ENCODE measurements around the gene CEP192.

CEP192 gene

DNA sequence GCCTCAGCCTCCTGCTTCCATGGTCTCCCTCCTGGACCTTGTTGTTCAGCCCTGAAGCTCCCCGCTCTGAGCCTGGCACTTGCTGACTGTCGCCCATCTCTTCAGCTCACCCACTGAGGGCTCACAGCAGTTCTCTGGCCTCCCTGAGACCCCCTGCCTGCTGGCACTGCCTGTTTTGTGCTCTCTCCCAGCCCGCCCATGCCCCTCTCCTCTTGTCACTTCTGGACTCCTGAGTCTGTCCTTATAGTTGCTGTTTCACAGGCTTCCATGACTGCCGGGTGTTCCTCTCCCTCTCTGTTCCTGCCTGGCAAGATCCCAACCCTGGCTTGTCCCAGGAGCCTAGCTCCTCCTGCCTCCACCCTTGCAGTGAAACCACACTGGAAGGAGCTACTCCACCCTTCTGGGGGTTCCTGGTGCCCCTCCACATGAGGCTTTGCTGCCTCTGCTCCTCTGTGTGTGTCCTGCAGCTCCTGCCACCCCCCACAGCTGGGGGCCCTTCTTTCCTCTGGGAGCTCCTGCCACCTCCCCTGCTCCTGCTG, 110.6 kb downstream of the CEP192 start:
- DNase-seq (ENCODE audit: low read depth in 2 of 2), result no peak

DNA sequence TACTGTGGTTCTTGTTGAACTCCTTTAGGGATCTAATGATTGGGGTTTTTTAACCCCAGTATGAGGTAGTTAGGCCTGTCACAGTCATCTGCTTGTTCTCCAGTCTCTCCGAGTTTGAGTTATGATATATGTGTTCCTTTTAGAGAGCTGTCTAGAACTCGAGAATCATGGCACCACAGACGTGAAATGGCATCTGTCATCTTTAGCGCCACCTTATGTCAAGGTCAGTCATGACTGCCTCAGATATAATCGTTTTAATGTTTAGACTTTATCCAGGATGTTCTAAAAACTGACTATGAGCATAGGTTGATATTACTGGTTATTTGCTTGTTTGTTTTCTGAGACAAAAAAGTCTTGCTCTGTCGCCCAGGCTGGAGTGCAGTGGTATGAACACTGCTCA, 112.2 kb downstream of the CEP192 start:
- DNase-seq (ENCODE audit: low read depth in 2 of 2), result no peak

DNA sequence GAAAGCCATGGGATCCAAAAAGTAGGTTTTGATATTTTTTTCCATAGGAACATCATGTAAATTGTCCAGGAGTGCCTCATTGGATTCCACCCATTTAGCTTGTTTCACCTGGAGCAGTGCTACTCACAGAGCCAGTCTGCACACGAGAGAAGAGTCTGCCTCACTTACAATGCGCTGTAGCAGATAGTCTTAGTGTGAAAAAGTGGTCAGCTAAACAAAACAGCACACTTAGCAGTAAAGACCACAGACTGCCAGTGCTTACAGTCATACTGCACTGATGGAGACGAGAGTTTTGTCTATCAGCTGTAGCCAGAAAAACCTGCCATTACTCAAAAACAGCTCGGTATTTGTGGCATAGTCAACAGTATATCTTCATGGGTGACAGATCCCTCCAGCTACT, 113.9 kb downstream of the CEP192 start:
- no peak for DNase-seq (ENCODE audit: low read depth in 2 of 2)

DNA sequence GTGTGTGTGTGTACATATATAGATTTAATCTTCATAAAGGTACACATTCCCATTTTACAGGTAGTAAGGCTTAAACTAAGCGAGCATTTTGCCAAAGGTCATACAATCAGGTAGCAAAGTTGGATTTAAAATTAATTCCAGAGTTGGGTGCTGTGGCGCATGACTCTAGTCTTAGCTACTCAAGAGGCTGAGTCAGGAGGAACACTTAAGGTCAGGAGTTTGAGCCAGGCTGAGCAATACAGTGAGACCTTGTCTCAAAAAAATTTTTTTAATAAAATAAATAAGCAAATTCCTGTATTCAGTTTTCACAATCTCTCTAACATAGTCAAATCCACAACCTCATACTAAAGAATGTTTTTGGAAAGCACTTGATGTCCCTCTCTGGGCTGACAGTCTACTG, 115.9 kb downstream of the CEP192 start:
- DNase-seq (ENCODE audit: low read depth in 2 of 2), result no peak

DNA sequence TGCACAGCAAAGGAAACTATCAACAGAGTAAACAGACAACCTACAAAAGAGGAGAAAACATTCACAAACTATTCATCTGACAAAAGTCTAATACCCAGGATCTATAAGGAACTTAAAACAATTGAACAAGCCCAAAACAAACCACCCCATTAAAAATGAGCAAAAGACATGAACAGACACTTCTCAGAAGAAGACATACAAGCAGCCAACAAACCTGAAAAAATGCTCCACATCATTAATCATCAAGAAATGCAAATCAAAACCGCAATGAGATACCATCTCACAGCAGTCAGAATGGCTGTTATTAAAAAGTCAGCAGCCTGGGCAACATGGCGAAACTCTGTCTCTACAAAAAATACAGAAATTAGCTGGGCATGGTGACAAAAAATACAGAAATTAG, 117.2 kb downstream of the CEP192 start:
- DNase-seq (ENCODE audit: low read depth in 2 of 2), result no peak

DNA sequence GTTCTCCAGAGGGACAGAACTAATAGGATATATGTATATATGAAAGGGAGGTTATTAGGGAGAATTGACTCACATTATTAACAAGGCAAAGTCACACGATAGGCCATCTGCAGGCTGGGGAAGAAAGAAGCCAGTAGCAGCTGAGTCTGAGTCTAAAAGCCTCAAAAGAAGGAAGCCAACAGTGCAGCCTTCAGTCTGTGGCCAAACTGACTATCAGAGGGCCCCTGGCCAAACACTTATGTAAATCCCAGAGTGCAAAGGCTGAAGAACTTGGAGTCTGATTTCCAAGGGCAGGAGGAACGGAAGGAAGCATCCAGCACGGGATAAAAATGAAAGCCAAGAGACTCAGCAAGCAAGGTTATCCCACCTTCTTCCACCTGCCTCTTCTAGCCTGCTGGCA, 119.4 kb downstream of the CEP192 start:
- no peak for DNase-seq (ENCODE audit: low read depth in 2 of 2)

DNA sequence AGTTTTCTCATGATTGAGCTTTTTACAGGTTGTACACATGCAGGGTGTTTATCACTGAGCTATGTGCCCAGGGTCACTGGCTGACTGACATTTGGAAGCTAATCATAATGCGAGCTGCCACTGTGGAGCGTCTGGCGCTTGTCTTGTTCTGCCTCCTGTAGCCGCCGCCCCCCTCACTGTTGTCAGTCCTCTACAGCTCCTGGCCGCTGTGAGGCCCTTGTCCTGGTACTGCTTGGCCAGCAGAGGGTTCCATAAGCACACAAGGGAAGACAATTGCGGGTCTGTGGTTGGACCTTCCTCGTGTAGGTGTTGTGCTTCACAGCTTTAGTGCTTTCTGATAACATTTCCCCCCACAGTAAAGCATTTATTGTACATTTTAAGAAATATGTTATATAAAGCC, 121.8 kb downstream of the CEP192 start:
- DNase-seq (ENCODE audit: low read depth in 2 of 2), result no peak

DNA sequence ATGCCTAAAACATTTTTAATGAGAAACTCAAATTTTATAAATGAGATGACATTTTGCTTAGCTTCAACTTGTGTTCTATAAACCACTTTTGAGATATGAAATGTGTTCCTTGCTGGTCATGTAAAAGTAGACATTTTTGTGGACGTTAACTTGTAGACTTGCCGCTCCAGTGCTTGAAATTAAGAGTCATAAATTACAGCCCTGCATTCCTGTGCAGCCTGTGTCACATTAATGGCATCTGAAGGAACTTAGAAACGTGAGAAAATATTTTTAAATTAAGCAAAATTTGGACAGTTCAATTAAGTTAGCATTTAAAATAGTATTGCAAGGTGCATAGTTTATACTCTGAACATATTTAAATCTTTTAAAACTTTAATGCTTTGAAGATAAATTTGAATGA, 129.1 kb downstream of the CEP192 start:
- DNase-seq (ENCODE audit: low read depth in 2 of 2), result no peak

DNA sequence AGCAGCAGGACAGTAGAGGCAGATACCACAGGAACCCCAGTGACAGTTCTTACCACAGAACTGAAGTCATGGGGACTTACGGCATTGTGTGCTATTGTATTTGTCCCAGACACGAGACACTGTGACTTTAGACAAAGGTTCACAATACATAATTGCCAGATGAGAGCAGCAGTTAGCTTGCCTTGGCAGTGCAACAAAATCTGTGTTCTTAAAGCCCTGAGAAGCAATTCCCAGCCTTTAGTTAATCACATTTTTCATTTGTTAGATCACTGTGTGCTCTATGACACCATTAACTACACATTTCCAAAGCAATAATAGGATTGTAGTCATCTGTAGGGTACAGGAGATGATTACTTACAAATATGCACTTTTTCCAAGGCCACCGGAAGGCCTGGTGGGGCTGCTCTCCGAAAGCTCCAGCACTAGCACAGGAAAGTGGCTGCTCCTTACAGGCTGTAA, 129.8 kb downstream of the CEP192 start:
- DNase-seq (ENCODE audit: low read depth in 2 of 2), result no peak

DNA sequence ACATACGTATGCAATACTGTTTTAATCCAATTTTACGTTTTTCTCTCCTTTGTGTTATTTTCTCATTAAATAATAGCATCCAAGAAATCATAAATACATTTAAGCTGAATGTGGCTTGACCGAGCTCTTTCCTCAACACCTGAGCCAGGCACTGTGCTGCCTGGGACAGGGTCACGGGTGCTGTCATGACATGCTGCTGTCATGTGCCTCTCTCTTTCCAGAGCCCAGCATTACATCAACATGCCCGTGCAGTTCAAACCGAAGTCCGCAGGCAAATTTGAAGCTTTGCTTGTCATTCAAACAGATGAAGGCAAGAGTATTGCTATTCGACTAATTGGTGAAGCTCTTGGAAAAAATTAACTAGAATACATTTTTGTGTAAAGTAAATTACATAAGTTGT, 133.2 kb downstream of the CEP192 start:
- no peak for DNase-seq (ENCODE audit: low read depth in 2 of 2)

DNA sequence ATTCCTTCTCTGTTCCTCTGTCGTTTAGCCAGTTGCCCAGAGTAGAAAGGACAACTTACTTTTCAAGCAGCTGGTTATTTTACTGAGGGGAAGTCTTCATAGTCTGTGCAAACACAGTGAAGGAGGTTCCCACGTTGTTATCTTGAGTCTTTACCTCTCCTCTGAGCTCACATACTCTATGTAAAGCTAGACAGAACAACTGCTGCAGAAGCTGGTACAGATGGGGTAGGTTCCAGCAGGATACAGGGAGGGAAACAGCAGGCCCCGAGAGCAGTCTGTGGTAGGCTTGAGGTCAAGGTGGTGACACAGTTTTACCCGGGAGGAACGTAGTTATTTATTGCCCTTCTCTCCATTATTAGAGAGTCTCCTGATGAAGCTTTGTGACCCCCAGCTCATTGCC, 134.0 kb downstream of the CEP192 start:
- no peak for DNase-seq (ENCODE audit: low read depth in 2 of 2)

DNA sequence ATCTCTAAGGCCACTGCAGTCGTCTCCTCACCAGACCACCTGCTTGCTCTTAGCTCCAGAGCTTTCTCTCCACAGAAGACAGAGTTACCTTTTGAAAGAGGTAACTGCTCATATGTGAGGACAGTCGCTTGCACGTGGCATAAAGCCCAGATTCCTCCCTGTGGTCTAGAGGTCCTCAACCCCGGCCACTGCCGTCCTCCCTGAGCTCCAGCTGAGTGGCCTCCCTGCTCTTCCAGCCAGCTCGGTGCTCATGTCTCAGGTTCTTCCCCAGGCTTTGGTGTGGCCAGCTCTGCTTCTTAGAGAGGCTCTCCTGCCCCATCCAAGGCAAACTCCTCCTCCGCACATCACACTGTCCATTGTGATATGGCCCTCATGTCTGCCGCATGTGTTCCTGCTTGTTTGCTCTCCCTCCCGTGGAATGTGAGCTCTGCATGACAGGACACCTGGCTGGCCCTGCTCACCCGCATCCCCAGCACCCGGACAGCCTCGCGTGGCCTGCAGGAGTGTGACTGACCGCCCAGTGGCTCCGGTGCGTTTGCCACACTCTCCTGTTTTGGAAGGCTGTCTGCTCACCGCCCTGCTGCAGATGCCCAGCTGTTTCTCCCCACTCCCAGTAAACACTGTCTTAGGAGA, 135.9 kb downstream of the CEP192 start:
- no peak for DNase-seq (ENCODE audit: low read depth in 2 of 2)

DNA sequence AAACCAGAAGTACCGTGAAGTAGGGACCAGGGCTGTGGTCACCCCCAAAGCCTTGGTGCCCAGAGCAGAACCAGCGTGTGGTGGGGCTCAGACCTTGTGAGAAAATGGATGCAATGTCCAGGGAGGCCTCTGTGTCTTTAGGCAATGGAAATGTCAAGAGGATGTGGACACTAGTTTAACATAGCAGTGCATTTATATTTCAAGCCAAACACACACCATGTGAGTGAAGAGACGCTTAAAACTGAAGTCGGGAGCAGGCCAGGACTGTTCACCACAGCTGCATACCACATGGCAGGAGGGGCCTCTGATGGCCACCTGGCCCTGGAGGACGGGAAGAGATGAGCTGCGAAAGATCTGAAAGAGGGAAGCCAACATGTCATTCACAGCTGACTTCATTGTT, 140.1 kb downstream of the CEP192 start:
- no peak for DNase-seq (ENCODE audit: low read depth in 2 of 2)

DNA sequence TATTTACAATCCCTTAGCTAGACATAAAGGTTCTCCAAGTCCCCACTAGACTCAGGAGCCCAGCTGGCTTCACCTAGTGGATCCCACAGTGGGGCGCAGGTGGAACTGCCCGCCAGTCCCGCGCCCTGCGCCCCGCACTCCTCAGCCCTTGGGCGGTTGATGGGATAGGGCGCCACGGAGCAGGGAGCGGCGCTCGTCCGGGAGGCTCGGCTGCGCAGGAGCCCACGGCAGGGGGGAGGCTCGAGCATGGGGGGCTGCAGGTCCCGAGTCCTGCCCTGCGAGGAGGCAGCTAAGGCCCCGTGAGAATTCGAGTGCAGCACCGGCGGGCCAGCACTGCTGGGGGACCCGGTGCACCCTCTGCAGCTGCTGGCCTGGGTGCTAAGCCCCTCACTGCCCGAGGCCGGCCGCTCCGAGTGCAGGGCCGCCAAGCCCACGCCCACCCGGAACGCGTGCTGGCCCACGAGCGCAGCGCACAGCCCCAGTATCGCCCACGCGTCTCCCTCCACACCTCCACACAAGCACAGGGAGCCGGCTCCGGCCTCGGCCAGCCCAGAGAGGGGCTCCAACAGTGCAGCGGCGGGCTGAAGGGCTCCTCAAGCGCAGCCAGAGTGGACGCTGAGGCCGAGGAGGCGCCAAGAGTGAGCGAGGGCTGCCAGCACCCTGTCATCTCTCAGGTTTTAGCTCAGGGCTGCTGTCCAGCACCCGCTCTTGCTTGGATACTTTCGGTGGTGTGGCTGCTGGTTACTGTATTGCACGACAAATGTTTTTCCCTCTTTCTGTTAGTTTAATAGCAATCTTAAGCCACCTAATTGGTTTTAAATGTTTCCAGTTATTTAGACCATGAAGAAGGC, 143.6 kb downstream of the CEP192 start:
- DNase-seq (ENCODE audit: low read depth in 2 of 2), result no peak

DNA sequence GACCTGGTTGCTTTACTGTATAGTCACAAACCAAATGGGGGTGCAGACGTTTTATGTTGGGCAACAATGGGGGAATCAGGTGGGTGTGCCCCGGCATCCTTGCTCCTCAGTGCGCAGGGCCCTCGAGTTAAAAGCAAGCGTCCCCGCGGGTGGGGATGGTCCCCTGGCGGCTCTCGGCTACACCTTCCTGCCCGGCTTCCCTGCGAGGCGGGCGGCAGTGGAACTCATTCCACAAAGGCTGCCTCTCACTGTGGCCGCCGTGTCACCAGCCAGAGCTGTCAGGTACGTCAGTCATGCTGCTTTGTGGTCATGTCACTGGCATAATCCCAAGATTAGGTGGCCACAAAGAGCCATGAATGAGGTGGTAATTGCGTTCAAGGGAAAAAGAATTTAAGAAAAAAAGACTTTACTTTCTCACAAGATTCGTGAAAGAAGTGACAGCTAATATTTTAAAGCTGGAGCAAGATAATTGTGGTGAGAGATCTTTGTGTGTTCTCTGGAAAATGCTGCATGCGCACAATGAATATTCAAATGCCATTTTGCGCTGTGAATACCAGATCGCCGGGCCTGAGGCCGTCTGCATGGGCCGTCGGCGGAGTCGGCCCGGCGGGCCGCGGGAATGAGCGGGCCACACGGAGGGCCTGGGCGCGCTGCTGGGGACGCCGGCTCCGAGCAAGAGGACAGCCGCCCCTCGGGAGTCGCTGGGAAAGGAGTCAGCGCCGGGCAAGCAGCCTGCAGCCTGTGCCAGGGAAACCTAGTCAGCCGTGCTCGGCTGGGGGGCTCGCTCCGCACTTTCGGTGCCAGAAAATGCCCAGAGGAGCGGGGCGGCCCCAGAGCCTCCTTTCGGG, 145.1 kb downstream of the CEP192 start:
- peak; percentile 47 to 53 for DNase-seq (ENCODE audit: low read depth in 2 of 2)

DNA sequence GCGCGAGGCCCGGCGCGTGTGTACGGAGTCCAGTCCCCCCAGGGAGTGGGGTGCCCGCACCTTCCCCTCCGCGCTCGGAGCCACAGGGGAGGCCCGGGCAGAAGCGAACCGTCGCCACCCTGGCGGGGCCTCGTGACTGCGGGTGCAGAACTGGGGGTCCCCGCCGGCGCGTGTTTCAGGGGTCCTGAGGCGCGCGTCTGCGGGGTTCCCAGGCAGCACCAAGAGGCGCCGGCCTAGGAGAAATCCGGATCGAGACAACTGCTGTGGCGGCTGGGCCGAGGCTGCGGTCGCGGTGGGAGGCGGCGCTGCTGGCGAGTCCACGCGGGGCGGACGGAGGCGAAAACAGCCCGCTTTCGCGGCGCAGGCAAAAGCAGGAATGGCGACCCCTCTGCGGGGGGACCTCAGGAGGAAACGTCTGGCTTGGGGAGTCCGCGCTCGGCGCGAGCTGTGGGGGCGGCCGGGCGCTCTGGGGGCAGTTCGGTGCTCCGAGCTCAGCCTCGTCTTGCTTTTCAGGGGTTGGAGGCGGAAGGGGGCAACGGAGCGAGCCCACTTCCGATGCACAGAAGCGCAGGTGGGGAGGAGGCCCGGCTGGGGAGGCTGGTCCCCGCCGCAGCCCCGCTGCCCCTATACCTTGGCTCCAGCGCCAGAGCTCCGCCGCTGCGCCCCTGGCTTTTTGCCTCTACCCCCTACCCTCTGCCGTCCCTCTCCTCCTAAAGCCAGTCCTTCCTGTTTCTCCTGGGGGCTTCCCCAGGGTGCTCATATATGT, 145.9 kb downstream of the CEP192 start:
- peak in 1 of 2 donors; percentile 15 for DNase-seq (ENCODE audit: low read depth in 2 of 2)

DNA sequence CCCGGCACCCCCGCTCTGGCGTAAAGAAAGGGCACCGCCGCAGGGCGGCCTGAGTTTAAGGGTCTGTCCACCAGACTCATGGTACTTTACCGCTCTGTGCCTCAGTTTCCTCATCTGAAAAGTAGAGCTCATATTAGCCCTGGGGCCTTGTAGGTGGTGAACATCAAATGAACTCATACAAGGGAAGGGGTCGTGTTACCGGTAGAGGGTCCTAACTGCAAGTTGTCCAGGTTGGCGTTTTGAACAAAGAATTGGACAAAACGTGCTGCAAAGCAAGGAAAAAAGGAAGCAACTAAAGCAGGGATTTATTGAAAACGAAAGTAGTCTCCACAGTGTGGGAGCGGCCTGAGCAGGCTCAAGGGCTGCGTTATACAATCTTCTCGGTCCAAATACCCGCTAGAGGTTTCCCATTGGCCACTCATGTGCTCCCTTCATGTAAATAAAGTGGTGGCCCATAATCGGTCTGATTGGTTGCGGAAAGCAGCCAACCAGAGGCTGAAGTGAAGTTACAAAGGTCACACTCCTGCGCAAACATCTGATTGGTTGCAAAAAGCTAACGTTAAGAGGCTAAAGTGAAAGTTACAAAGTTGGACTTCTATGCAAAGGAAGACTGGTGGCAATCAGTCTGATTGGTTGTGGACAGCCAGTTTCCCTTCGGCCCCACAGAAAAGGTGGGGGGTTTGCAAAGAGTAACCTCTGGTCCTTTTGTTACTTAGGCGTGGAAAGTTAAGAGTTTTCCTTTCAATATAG, 146.7 kb downstream of the CEP192 start:
- DNase-seq (ENCODE audit: low read depth in 2 of 2), result peak in 1 of 2 donors; percentile 19

DNA sequence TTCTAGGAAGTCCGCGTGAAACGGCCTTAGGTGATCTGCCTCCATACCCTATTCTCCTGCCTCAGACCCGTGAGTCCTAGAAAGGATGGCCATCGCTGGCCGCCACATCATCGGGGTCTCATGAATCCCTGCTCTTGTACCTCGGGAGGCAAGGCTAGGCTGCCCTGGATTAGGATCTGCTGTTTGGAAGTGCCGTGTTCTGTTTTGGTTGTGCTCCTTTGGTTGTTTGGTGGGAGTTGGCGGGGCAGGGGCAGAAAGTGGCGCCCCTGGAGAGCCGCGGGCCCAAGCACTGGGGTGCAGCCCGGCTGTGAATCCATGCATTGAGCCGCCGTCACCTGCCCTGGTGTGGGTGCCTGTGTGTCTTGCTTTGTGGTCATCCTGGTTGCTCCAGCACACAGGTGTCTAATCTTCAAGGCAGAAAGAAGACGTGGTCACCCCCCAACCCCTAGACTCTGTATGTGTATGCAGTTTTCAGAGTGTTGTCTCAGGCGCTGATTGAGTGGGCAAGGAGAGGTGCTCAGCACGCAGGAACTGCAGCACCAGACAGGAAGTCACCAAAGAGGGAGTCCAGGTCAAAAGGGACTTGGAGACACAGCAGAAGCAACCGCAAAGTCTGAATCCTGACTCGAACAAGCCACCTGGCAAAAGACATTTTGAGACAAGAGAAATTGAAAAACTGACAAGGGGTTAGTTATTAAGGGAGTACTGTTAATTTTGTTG, 147.4 kb downstream of the CEP192 start:
- DNase-seq (ENCODE audit: low read depth in 2 of 2), result no peak

DNA sequence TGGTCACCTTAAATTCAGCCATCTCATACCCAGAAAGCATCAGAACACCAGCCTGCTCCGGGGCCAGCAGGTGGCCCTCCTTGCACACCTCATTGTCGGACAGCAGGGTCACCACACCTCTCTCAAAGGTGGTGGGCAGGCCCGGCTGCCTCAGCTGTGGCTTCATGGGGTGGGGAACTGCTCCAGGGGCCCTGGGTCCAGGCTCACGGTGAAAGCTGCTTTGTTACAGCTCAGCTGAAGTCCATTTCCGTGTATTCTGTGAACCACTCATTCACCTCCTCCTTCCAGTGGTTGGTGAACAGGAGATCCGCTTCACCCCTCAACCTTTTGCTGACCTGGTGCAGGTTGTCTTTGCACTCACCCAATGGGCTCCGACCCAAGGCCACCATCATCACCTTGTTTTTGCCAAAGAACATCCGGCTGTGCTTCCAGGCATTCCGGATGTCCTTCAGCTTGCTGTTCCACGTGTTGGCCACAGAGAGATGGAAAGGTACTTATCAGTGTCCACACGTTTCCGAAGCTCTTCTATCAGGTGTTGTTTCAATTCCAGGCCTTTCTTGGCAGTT, 148.8 kb downstream of the CEP192 start:
- DNase-seq (ENCODE audit: low read depth in 2 of 2), result no peak

DNA sequence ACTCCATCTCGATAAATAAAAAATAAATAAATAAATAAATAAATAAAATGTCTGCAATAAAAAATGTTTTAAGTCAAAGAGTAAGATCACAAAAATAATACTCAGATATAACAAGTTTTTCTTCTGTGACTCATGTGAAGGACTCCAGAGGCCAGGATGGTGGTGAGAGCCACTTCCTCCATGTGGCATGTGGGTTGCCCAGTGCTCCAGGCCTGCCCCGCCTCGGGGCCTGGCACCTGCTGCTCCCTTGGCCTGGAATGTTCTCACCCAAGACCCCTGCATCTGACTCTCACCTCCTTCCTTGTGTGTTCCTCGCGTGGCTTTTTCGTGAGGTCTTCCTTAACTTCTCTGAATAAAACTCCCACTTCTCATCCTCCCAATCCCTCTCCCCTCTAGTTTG, 150.0 kb downstream of the CEP192 start:
- no peak for DNase-seq (ENCODE audit: low read depth in 2 of 2)
